ENCODE results near the gene OR56A1.

- no peak for TF ChIP-seq CTCF (conservative IDR thresholded peaks at IDR 0.05; ENCODE audit: low read depth, low read length)
- TF ChIP-seq POLR2A (IDR thresholded peaks at IDR 0.05; ENCODE audit: low read depth, low read length): no peak
- TF ChIP-seq RFX5 (IDR thresholded peaks at IDR 0.05; ENCODE audit: low read depth, low read length): no peak
- TF ChIP-seq CEBPB (IDR thresholded peaks at IDR 0.05; ENCODE audit: low read depth, low read length): no peak
- TF ChIP-seq RAD21 (IDR thresholded peaks at IDR 0.05; ENCODE audit: low read length): no peak
Measured at GRCh38 chr11:5994791-5995190, 35.8 kb downstream of the OR56A1 start.

All from IMR-90 (cell line).